OCI-LY7 (cell line): ENCODE results near the gene CLEC18B. TPM values are rescaled to one million over a fixed set of nuclear protein-coding genes. Genes with fewer than 3 reads are reported as not detected.
"Not testable (repeated sequence)": the region's sequence is repeated elsewhere in the genome, so short reads cannot be mapped to it uniquely, and the experiment has no call there.

Experiments used
- BruUV-seq: library from RNA; stranded (reverse); fragments of 400-500 nt; replicated peaks from 2 replicates; lab custom pipeline; 2021; lab: Mats Ljungman, UMichigan
- CTCF ChIA-PET: fragments of 300-600 bp; sonication (Branson Sonifier 250); formaldehyde crosslinking; loops from one replicate; lab custom pipeline; 2022; ENCODE audit warnings: antibody characterized with exemption; ENCODE audit not compliant: unreplicated experiment; lab: Charles Lee
- POLR2A ChIA-PET: fragments of 300-600 bp; sonication (Branson Sonifier 250); formaldehyde crosslinking; loops from one replicate; lab custom pipeline; 2022; ENCODE audit warnings: antibody characterized with exemption; lab: Charles Lee
- DNase-seq: peaks from one replicate; pipeline ENCODE4 v3.0.0-alpha.2; 2015; ENCODE audit warnings: low spot score
- H2AFZ ChIP-seq: fragments of 200-600 bp; sonication (generic), shearing (Covaris generic); 2 replicates; pipeline ENCODE4 v1.6.1; 2014; ENCODE audit warnings: mild to moderate bottlenecking, antibody characterized with exemption, low read length, moderate library complexity
- H3K27ac ChIP-seq: fragments of 200-600 bp; sonication (generic); 2 replicates; pipeline ENCODE4 v1.5.1; 2014; ENCODE audit warnings: mixed run types, low read depth, mild to moderate bottlenecking, moderate library complexity, low read length, inconsistent platforms; ENCODE audit not compliant: poor library complexity, severe bottlenecking
- H3K36me3 ChIP-seq: fragments of 200-600 bp; sonication (generic); 2 replicates; pipeline ENCODE4 v1.6.1; 2014; ENCODE audit warnings: mild to moderate bottlenecking, antibody characterized with exemption, low read length, moderate library complexity, mixed read lengths; ENCODE audit not compliant: insufficient read depth
- H3K4me1 ChIP-seq: fragments of 200-600 bp; sonication (generic); 2 replicates; pipeline ENCODE4 v1.5.1; 2014; ENCODE audit warnings: mild to moderate bottlenecking, low read length; ENCODE audit not compliant: insufficient read depth, poor library complexity, severe bottlenecking
- H3K4me2 ChIP-seq: fragments of 200-600 bp; sonication (generic); 2 replicates; pipeline ENCODE4 v1.6.1; 2014; ENCODE audit warnings: mild to moderate bottlenecking, low read length
- H3K4me3 ChIP-seq: fragments of 200-600 bp; sonication (generic); 2 replicates; pipeline ENCODE4 v1.5.1; 2014; ENCODE audit warnings: mild to moderate bottlenecking, low read depth, low read length; ENCODE audit not compliant: poor library complexity, severe bottlenecking
- H3K79me2 ChIP-seq: fragments of 200-600 bp; sonication (generic); 2 replicates; pipeline ENCODE4 v1.6.1; 2016; ENCODE audit warnings: low read depth, mild to moderate bottlenecking, low read length, moderate library complexity, mixed read lengths; ENCODE audit not compliant: insufficient read depth
- H3K9me2 ChIP-seq: fragments of 200-600 bp; sonication (generic); 2 replicates; pipeline ENCODE4 v1.6.1; 2016; ENCODE audit warnings: mild to moderate bottlenecking, low read length, mixed read lengths; ENCODE audit not compliant: insufficient read depth
- H3K9me3 ChIP-seq: fragments of 200-600 bp; sonication (generic); 2 replicates; pipeline ENCODE4 v1.6.1; 2014; ENCODE audit warnings: mild to moderate bottlenecking, mixed run types, low read length, mixed read lengths
- H4K20me1 ChIP-seq: fragments of 200-600 bp; sonication (generic); 2 replicates; pipeline ENCODE4 v1.6.1; 2014; ENCODE audit warnings: mild to moderate bottlenecking, antibody characterized with exemption, low read length, moderate library complexity, mixed read lengths; ENCODE audit not compliant: insufficient read depth
- CTCF ChIP-seq: fragments of 200-600 bp; sonication (generic); conservative IDR thresholded peaks from 2 replicates; pipeline ENCODE4 v1.5.1; 2014; ENCODE audit warnings: mild to moderate bottlenecking, antibody characterized with exemption, low read length, moderate library complexity, mixed read lengths
- EZH2phosphoT487 ChIP-seq: fragments of 200-600 bp; sonication (generic); IDR thresholded peaks from 2 replicates; pipeline ENCODE4 v1.6.1; 2018; ENCODE audit warnings: low read depth, borderline replicate concordance, mild to moderate bottlenecking, mixed run types, antibody characterized with exemption, low read length, moderate library complexity, mixed read lengths
- intact Hi-C: fragments of 100-400 bp; cut with micrococcal nuclease; formaldehyde crosslinking; loops from one replicate; pipeline ENCODE4 v1.10.0; 2022; ENCODE audit not compliant: unreplicated experiment
- total RNA-seq, 2 experiments: library from RNA; depleted of rRNA in 1 of 2; stranded (reverse); fragments of >200 nt in 1 of 2; shearing (Covaris generic) in 1 of 2; gene quantifications; 2 replicates each; pipeline ENCODE4 v1.2.3, GENCODE V29; 2014 to 2022

Gene CLEC18B
- total RNA-seq, 2 experiments from 2014 or later: 0.79 TPM; not detected in 1

- no peak overlapping the region for H2AFZ ChIP-seq
- H3K36me3 ChIP-seq: no peaks in the 10 kb centered on the region
- H3K4me3 ChIP-seq: no peak overlapping the region
- H3K9me2 ChIP-seq: no peaks in the 10 kb centered on the region
- no peak overlapping the region for H3K4me2 ChIP-seq
- H3K9me3 ChIP-seq: no peaks in the 10 kb centered on the region
- intact Hi-C loops: no loop called here
- H3K79me2 ChIP-seq: peaks cover 3% of the 10 kb centered on the region
- H3K4me1 ChIP-seq: no peaks in the 10 kb centered on the region
- TF ChIP-seq EZH2phosphoT487 (no peak), CTCF (no peak)
- no TSS peak for BruUV-seq
- POLR2A ChIA-PET: interaction anchor here (0.6 kb wide), 1 partner anchor 128 kb away, joined by 4 read pairs; no protein-coding TSS in a partner anchor
- no peak for DNase-seq
- no peak overlapping the region for H3K27ac ChIP-seq
- CTCF ChIA-PET: interaction anchor here (0.5 kb wide), 1 partner anchor 28 kb away, joined by 3 read pairs; no protein-coding TSS in a partner anchor
- H4K20me1 ChIP-seq: no peaks in the 10 kb centered on the region
Observed at GRCh38 chr16:74372369-74372768, 48.9 kb downstream of the CLEC18B start.

- H3K36me3 ChIP-seq, H3K4me2 ChIP-seq, H3K4me1 ChIP-seq, POLR2A ChIA-PET, H4K20me1 ChIP-seq, intact Hi-C loops, CTCF ChIA-PET, H3K27ac ChIP-seq, H3K9me2 ChIP-seq, BruUV-seq, H3K9me3 ChIP-seq, DNase-seq, H3K4me3 ChIP-seq, H2AFZ ChIP-seq: not testable (repeated sequence)
- peaks cover 21% of the 10 kb centered on the region for H3K79me2 ChIP-seq
Observed at GRCh38 chr16:74370338-74371135, 50.7 kb downstream of the CLEC18B start.

GRCh38 chr16:74368002-74368911, 53.0 kb downstream of the CLEC18B start:
- POLR2A ChIA-PET: interaction anchor here (0.7 to 1.1 kb wide), 2 partner anchors 22 to 1235 kb away, joined by 3 read pairs; no protein-coding TSS in a partner anchor
- peak; percentile 96 for DNase-seq
- intact Hi-C loops, CTCF ChIA-PET, H3K9me3 ChIP-seq, H3K4me1 ChIP-seq, H3K9me2 ChIP-seq, H4K20me1 ChIP-seq: not testable (repeated sequence)
- H3K79me2 ChIP-seq: peaks cover 38% of the 10 kb centered on the region
- BruUV-seq: TSS peak; percentile 94
- peak overlapping the region; percentile 81 for H3K4me2 ChIP-seq
- peak overlapping the region; percentile 57 for H3K27ac ChIP-seq
- H3K36me3 ChIP-seq: peaks cover 16% of the 10 kb centered on the region
- peak overlapping the region; percentile 80 for H2AFZ ChIP-seq
- peak overlapping the region; percentile 98 for H3K4me3 ChIP-seq

- peak; percentile 30 for DNase-seq
- POLR2A ChIA-PET: interaction anchor here (0.6 to 1.1 kb wide), 3 partner anchors 21 to 1236 kb away, joined by 3 read pairs; no protein-coding TSS in a partner anchor
- TSS peak; percentile 65 for BruUV-seq
- peak overlapping the region; percentile 80 for H2AFZ ChIP-seq
- peak overlapping the region; percentile 81 for H3K4me2 ChIP-seq
- H3K4me1 ChIP-seq, intact Hi-C loops, H4K20me1 ChIP-seq, H3K9me2 ChIP-seq, CTCF ChIA-PET, H3K9me3 ChIP-seq: not testable (repeated sequence)
- peaks cover 38% of the 10 kb centered on the region for H3K79me2 ChIP-seq
- H3K27ac ChIP-seq: peak overlapping the region; percentile 57
- peak overlapping the region; percentile 98 for H3K4me3 ChIP-seq
- H3K36me3 ChIP-seq: peaks cover 19% of the 10 kb centered on the region
Observed at GRCh38 chr16:74367469-74368001, 53.7 kb downstream of the CLEC18B start.
